ENCODE measurements around the gene ST3GAL4. TPM values are rescaled to one million over a fixed set of nuclear protein-coding genes. Genes with fewer than 3 reads are reported as not detected.
A peak's percentile ranks its signal among the peaks of the same experiment; 100 is the strongest.

ST3GAL4 gene
- total RNA-seq, 1 donor from 2014 or later: 39.2 TPM

GRCh38 chr11:126411971-126412381, 56.5 kb downstream of the ST3GAL4 start:
- no peaks in the 10 kb centered on the region for H3K9me3 ChIP-seq
- peaks cover 36% of the 10 kb centered on the region for H3K4me1 ChIP-seq
- peak overlapping the region; percentile 17 for H3K27ac ChIP-seq
- intact Hi-C loops (cut with DNase I): no loop called here
- no peak overlapping the region for H3K4me3 ChIP-seq
- H3K36me3 ChIP-seq: peaks cover 25% of the 10 kb centered on the region
- TF ChIP-seq, protein P1, sequence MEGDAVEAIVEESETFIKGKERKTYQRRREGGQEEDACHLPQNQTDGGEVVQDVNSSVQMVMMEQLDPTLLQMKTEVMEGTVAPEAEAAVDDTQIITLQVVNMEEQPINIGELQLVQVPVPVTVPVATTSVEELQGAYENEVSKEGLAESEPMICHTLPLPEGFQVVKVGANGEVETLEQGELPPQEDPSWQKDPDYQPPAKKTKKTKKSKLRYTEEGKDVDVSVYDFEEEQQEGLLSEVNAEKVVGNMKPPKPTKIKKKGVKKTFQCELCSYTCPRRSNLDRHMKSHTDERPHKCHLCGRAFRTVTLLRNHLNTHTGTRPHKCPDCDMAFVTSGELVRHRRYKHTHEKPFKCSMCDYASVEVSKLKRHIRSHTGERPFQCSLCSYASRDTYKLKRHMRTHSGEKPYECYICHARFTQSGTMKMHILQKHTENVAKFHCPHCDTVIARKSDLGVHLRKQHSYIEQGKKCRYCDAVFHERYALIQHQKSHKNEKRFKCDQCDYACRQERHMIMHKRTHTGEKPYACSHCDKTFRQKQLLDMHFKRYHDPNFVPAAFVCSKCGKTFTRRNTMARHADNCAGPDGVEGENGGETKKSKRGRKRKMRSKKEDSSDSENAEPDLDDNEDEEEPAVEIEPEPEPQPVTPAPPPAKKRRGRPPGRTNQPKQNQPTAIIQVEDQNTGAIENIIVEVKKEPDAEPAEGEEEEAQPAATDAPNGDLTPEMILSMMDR (IDR thresholded peaks at IDR 0.05): peak; percentile 20
- no peak for DNase-seq
- no peaks in the 10 kb centered on the region for H3K27me3 ChIP-seq
- ATAC-seq: no peak

DNA sequence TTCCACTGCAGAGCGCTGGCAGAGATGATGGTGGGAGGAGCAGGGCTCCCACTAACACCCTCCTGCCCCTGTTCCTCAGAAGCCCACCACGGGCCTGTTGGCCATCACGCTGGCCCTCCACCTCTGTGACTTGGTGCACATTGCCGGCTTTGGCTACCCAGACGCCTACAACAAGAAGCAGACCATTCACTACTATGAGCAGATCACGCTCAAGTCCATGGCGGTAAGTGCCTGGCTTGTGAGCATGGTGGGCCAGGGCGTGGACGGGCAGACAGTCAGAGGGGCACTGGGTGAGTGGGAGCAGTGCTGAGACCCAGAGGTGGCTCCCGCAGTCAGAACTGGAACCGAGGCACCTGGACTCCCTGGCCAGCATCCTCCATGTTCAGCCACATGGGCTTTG, 57.9 kb downstream of the ST3GAL4 start:
- DNase-seq (no peak), ATAC-seq (no peak)
- intact Hi-C loops (cut with DNase I): no loop called here
- no peaks in the 10 kb centered on the region for H3K27me3 ChIP-seq
- H3K9me3 ChIP-seq: no peaks in the 10 kb centered on the region
- H3K27ac ChIP-seq: peak overlapping the region; percentile 62
- H3K36me3 ChIP-seq: peaks cover 14% of the 10 kb centered on the region
- H3K4me1 ChIP-seq: peaks cover 40% of the 10 kb centered on the region
- H3K4me3 ChIP-seq: no peak overlapping the region
- TF ChIP-seq, protein P1 (IDR thresholded peaks at IDR 0.05): no peak

DNA sequence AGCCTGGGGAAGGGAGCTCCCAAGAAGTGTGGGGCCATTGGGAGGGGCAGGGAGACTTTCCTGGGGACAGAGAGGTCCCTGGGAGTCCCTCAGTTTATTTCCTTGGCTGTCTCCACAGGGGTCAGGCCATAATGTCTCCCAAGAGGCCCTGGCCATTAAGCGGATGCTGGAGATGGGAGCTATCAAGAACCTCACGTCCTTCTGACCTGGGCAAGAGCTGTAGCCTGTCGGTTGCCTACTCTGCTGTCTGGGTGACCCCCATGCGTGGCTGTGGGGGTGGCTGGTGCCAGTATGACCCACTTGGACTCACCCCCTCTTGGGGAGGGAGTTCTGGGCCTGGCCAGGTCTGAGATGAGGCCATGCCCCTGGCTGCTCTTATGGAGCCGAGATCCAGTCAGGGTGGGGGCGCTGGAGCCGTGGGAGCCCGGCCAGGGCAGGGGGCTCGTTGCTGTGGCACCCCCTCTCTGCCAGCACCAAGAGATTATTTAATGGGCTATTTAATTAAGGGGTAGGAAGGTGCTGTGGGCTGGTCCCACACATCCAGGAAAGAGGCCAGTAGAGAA, 58.4 kb downstream of the ST3GAL4 start:
- no peak overlapping the region for H3K4me3 ChIP-seq
- peaks cover 43% of the 10 kb centered on the region for H3K4me1 ChIP-seq
- no peak for DNase-seq
- H3K27ac ChIP-seq: peak overlapping the region; percentile 62
- TF ChIP-seq, protein P1 (IDR thresholded peaks at IDR 0.05): no peak
- peaks cover 10% of the 10 kb centered on the region for H3K36me3 ChIP-seq
- no peaks in the 10 kb centered on the region for H3K9me3 ChIP-seq
- H3K27me3 ChIP-seq: no peaks in the 10 kb centered on the region
- intact Hi-C loops (cut with DNase I): no loop called here
- ATAC-seq: no peak

GRCh38 chr11:126414615-126415014, 59.1 kb downstream of the ST3GAL4 start:
- ATAC-seq: no peak
- no peaks in the 10 kb centered on the region for H3K9me3 ChIP-seq
- no peaks in the 10 kb centered on the region for H3K27me3 ChIP-seq
- H3K27ac ChIP-seq: peak overlapping the region; percentile 62
- no peak for DNase-seq
- H3K4me1 ChIP-seq: peaks cover 48% of the 10 kb centered on the region
- TF ChIP-seq, protein P1 (IDR thresholded peaks at IDR 0.05): no peak
- intact Hi-C loops (cut with DNase I): no loop called here
- no peak overlapping the region for H3K4me3 ChIP-seq
- peaks cover 3% of the 10 kb centered on the region for H3K36me3 ChIP-seq

GRCh38 chr11:126415128-126415527, 59.6 kb downstream of the ST3GAL4 start:
- no peaks in the 10 kb centered on the region for H3K9me3 ChIP-seq
- ATAC-seq: no peak
- peaks cover 49% of the 10 kb centered on the region for H3K4me1 ChIP-seq
- no peaks in the 10 kb centered on the region for H3K27me3 ChIP-seq
- no peak overlapping the region for H3K4me3 ChIP-seq
- intact Hi-C loops (cut with DNase I): no loop called here
- DNase-seq: no peak
- TF ChIP-seq, protein P1 (IDR thresholded peaks at IDR 0.05): no peak
- H3K36me3 ChIP-seq: no peaks in the 10 kb centered on the region
- peak overlapping the region; percentile 81 for H3K27ac ChIP-seq

Measured in upper lobe of right lung (tissue), 1 donor.